Stimulated activated naive CD8-positive, alpha-beta T cell treated with anti-CD3 and anti-CD28 coated beads, Interleukin-15, amount 100 ng/mL, for 72 hours (primary cell): ENCODE results near the gene PRKN.

Experiments
- ATAC-seq: fragments of 150-1000 bp; cut with Tn5 transposase; 2 replicates; pipeline ENCODE4 v1.10.0; 2021; ENCODE audit warnings: mild to moderate bottlenecking, moderate library complexity
- DNase-seq, 2 donors: peaks; one replicate each; pipeline ENCODE4 v3.0.0; 2021 to 2022
- H3K27ac Mint-ChIP-seq, 2 donors: one replicate each; pipeline ENCODE4 v1.8.0; 2022; ENCODE audit warnings: mild to moderate bottlenecking in 2 of 2, mixed read lengths in 2 of 2, moderate library complexity in 2 of 2
- H3K27me3 Mint-ChIP-seq: one replicate; pipeline ENCODE4 v1.8.0; 2022; ENCODE audit warnings: mixed read lengths
- H3K4me1 Mint-ChIP-seq: one replicate; pipeline ENCODE4 v1.8.0; 2022; ENCODE audit warnings: mild to moderate bottlenecking, mixed read lengths
- H3K4me3 Mint-ChIP-seq, 2 donors: one replicate each; pipeline ENCODE4 v1.8.0; 2022; ENCODE audit warnings: mild to moderate bottlenecking in 2 of 2, mixed read lengths in 2 of 2, moderate library complexity in 1 of 2
- H3K9me3 Mint-ChIP-seq, 2 donors: one replicate each; pipeline ENCODE4 v1.8.0; 2022; ENCODE audit warnings: mixed read lengths in 2 of 2

The PRKN gene

GRCh38 chr6:161959072-161959471, 768.5 kb downstream of the PRKN start:
- no peaks in the 10 kb centered on the region for H3K9me3 Mint-ChIP-seq
- no peak overlapping the region for H3K27ac Mint-ChIP-seq

GRCh38 chr6:161956082-161956481, 771.5 kb downstream of the PRKN start:
- H3K4me3 Mint-ChIP-seq, result no peak overlapping the region
- H3K27me3 Mint-ChIP-seq, result no peaks in the 10 kb centered on the region
- no peak for DNase-seq
- no peaks in the 10 kb centered on the region for H3K9me3 Mint-ChIP-seq
- no peaks in the 10 kb centered on the region for H3K4me1 Mint-ChIP-seq
- no peak overlapping the region for H3K27ac Mint-ChIP-seq
- ATAC-seq, result no peak

More at GRCh38 chr6:161959072-161959471, 768.5 kb downstream of the PRKN start:
- no peaks in the 10 kb centered on the region for H3K27me3 Mint-ChIP-seq
- no peaks in the 10 kb centered on the region for H3K4me1 Mint-ChIP-seq
- DNase-seq (no peak), ATAC-seq (no peak)
- H3K4me3 Mint-ChIP-seq, result no peak overlapping the region

DNA sequence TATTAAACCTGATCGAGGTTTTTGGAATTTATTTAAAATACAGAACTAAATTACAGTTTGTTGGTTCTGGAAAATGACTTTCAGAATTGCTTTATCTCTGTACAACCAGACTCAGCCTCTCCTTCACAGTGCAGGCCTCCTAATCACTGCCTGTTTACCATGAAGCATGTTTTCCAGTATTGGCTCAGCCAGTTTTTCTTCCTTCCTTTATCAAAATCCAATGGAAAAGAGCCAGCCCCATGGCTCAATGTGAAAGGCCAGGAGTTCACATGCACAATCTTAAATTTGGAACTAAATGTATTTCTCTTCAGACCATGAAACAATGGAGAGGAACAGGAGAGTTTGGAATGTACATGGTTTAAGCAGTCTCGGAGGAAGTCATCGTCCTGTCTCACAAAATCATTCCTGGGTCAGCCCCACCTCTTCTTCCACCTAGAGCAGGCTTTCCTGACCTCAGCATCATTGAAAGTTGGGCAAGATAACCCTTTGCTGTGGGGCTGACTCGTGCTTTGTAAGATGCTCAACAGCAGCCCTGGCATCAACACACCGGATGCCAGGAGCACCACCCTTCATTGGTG, 772.8 kb downstream of the PRKN start:
- Mint-ChIP-seq H3K27ac (no peak overlapping the region), H3K4me1 (no peaks in the 10 kb centered on the region), H3K9me3 (no peaks in the 10 kb centered on the region), H3K27me3 (no peaks in the 10 kb centered on the region), H3K4me3 (no peak overlapping the region)
- DNase-seq (no peak), ATAC-seq (no peak)

GRCh38 chr6:161954077-161954476, 773.5 kb downstream of the PRKN start:
- no peak for DNase-seq
- Mint-ChIP-seq H3K27ac (no peak overlapping the region), H3K9me3 (no peaks in the 10 kb centered on the region), H3K4me3 (no peak overlapping the region), H3K27me3 (no peaks in the 10 kb centered on the region), H3K4me1 (no peaks in the 10 kb centered on the region)
- ATAC-seq, result no peak

- no peak for DNase-seq
- H3K9me3 Mint-ChIP-seq, result no peaks in the 10 kb centered on the region
- no peaks in the 10 kb centered on the region for H3K27me3 Mint-ChIP-seq
- H3K27ac Mint-ChIP-seq, result no peak overlapping the region
- no peak overlapping the region for H3K4me3 Mint-ChIP-seq
- ATAC-seq, result no peak
- no peaks in the 10 kb centered on the region for H3K4me1 Mint-ChIP-seq
Observed at GRCh38 chr6:161951126-161951525, 776.4 kb downstream of the PRKN start.

- H3K9me3 Mint-ChIP-seq, result no peaks in the 10 kb centered on the region
- ATAC-seq (no peak), DNase-seq (no peak)
- H3K4me1 Mint-ChIP-seq, result no peaks in the 10 kb centered on the region
- H3K27me3 Mint-ChIP-seq, result no peaks in the 10 kb centered on the region
- peak overlapping the region in 1 of 2 donors; percentile 39 for H3K27ac Mint-ChIP-seq
- H3K4me3 Mint-ChIP-seq, result no peak overlapping the region
Observed at GRCh38 chr6:161949531-161949930, 778.0 kb downstream of the PRKN start.

- Mint-ChIP-seq H3K4me1 (no peaks in the 10 kb centered on the region), H3K4me3 (no peak overlapping the region), H3K9me3 (no peaks in the 10 kb centered on the region), H3K27ac (no peak overlapping the region), H3K27me3 (no peaks in the 10 kb centered on the region)
- DNase-seq (no peak), ATAC-seq (no peak)
Observed at GRCh38 chr6:161948462-161948861, 779.1 kb downstream of the PRKN start.

- no peak for DNase-seq
- Mint-ChIP-seq H3K4me1 (no peaks in the 10 kb centered on the region), H3K9me3 (no peaks in the 10 kb centered on the region), H3K4me3 (no peak overlapping the region), H3K27me3 (no peaks in the 10 kb centered on the region), H3K27ac (no peak overlapping the region)
- ATAC-seq, result no peak
Observed at GRCh38 chr6:161947371-161947770, 780.2 kb downstream of the PRKN start.

GRCh38 chr6:161946461-161946860, 781.1 kb downstream of the PRKN start:
- ATAC-seq, result no peak
- DNase-seq, result no peak
- H3K9me3 Mint-ChIP-seq, result no peaks in the 10 kb centered on the region
- H3K27me3 Mint-ChIP-seq, result no peaks in the 10 kb centered on the region
- H3K27ac Mint-ChIP-seq, result peak overlapping the region in 1 of 2 donors; percentile 2
- H3K4me3 Mint-ChIP-seq, result no peak overlapping the region
- no peaks in the 10 kb centered on the region for H3K4me1 Mint-ChIP-seq

- no peaks in the 10 kb centered on the region for H3K4me1 Mint-ChIP-seq
- DNase-seq (no peak), ATAC-seq (no peak)
- H3K9me3 Mint-ChIP-seq, result no peaks in the 10 kb centered on the region
- H3K27me3 Mint-ChIP-seq, result no peaks in the 10 kb centered on the region
- H3K4me3 Mint-ChIP-seq, result no peak overlapping the region
- H3K27ac Mint-ChIP-seq, result no peak overlapping the region
Observed at GRCh38 chr6:161943561-161943960, 784.0 kb downstream of the PRKN start.

- peak overlapping the region in 1 of 2 donors; percentile 36 for H3K27ac Mint-ChIP-seq
- H3K27me3 Mint-ChIP-seq, result no peaks in the 10 kb centered on the region
- H3K4me1 Mint-ChIP-seq, result no peaks in the 10 kb centered on the region
- no peak for ATAC-seq
- DNase-seq, result no peak
- H3K4me3 Mint-ChIP-seq, result no peak overlapping the region
- peaks cover 0 to 4% of the 10 kb centered on the region in 2 donors for H3K9me3 Mint-ChIP-seq
Observed at GRCh38 chr6:161941565-161941964, 786.0 kb downstream of the PRKN start.

GRCh38 chr6:161940519-161940918, 787.0 kb downstream of the PRKN start:
- Mint-ChIP-seq H3K27me3 (no peaks in the 10 kb centered on the region), H3K27ac (no peak overlapping the region), H3K4me1 (no peaks in the 10 kb centered on the region), H3K4me3 (no peak overlapping the region), H3K9me3 (peaks cover 0 to 4% of the 10 kb centered on the region in 2 donors)
- ATAC-seq, result no peak
- DNase-seq, result no peak

GRCh38 chr6:161926324-161926723, 801.2 kb downstream of the PRKN start:
- H3K4me3 Mint-ChIP-seq, result no peak overlapping the region
- DNase-seq (no peak), ATAC-seq (no peak)
- no peaks in the 10 kb centered on the region for H3K27me3 Mint-ChIP-seq
- no peak overlapping the region for H3K27ac Mint-ChIP-seq
- H3K9me3 Mint-ChIP-seq, result no peaks in the 10 kb centered on the region
- no peaks in the 10 kb centered on the region for H3K4me1 Mint-ChIP-seq

- ATAC-seq (no peak), DNase-seq (no peak)
- Mint-ChIP-seq H3K4me3 (no peak overlapping the region), H3K4me1 (no peaks in the 10 kb centered on the region), H3K9me3 (no peaks in the 10 kb centered on the region), H3K27ac (no peak overlapping the region), H3K27me3 (no peaks in the 10 kb centered on the region)
Observed at GRCh38 chr6:161924516-161925116, 803.0 kb downstream of the PRKN start.

GRCh38 chr6:161922631-161923119, 804.9 kb downstream of the PRKN start:
- Mint-ChIP-seq H3K9me3 (no peaks in the 10 kb centered on the region), H3K27me3 (no peaks in the 10 kb centered on the region), H3K4me3 (no peak overlapping the region), H3K4me1 (no peaks in the 10 kb centered on the region), H3K27ac (peak overlapping the region in 1 of 2 donors; percentile 64)
- ATAC-seq (peak; percentile 58), DNase-seq (peak in 1 of 2 donors; percentile 16)

GRCh38 chr6:161921602-161922395, 805.8 kb downstream of the PRKN start:
- H3K4me1 Mint-ChIP-seq, result no peaks in the 10 kb centered on the region
- no peak for DNase-seq
- no peak overlapping the region for H3K4me3 Mint-ChIP-seq
- no peaks in the 10 kb centered on the region for H3K9me3 Mint-ChIP-seq
- H3K27me3 Mint-ChIP-seq, result no peaks in the 10 kb centered on the region
- no peak for ATAC-seq
- H3K27ac Mint-ChIP-seq, result no peak overlapping the region
